ENCODE data around the gene SH2D4B. TPM values are rescaled to one million over a fixed set of nuclear protein-coding genes. Genes with fewer than 3 reads are reported as not detected.

The SH2D4B gene
- total RNA-seq, 4 donors from 2014 or later, result 0.13 TPM; not detected in 3

GRCh38 chr10:80612261-80612660 is 74.6 kb downstream of the SH2D4B start:
- intact Hi-C loops (cut with DNase I), result no loop called here
- Histone ChIP-seq H3K4me1 (peaks cover 0 to 10% (median 0%) of the 10 kb centered on the region in 3 donors), H3K36me3 (no peaks in the 10 kb centered on the region), H3K4me3 (no peak overlapping the region), H3K27ac (no peak overlapping the region), H3K27me3 (no peaks in the 10 kb centered on the region), H3K9me3 (no peaks in the 10 kb centered on the region)
- 18 to 47% methylated on average over 3 of the region's 3 CpGs for WGBS, 2 donors
- DNase-seq, result no peak
- TF ChIP-seq, protein P1, sequence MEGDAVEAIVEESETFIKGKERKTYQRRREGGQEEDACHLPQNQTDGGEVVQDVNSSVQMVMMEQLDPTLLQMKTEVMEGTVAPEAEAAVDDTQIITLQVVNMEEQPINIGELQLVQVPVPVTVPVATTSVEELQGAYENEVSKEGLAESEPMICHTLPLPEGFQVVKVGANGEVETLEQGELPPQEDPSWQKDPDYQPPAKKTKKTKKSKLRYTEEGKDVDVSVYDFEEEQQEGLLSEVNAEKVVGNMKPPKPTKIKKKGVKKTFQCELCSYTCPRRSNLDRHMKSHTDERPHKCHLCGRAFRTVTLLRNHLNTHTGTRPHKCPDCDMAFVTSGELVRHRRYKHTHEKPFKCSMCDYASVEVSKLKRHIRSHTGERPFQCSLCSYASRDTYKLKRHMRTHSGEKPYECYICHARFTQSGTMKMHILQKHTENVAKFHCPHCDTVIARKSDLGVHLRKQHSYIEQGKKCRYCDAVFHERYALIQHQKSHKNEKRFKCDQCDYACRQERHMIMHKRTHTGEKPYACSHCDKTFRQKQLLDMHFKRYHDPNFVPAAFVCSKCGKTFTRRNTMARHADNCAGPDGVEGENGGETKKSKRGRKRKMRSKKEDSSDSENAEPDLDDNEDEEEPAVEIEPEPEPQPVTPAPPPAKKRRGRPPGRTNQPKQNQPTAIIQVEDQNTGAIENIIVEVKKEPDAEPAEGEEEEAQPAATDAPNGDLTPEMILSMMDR (IDR thresholded peaks at IDR 0.05), result no peak
- TF ChIP-seq POLR2A (IDR thresholded peaks at IDR 0.05), result no peak

DNA sequence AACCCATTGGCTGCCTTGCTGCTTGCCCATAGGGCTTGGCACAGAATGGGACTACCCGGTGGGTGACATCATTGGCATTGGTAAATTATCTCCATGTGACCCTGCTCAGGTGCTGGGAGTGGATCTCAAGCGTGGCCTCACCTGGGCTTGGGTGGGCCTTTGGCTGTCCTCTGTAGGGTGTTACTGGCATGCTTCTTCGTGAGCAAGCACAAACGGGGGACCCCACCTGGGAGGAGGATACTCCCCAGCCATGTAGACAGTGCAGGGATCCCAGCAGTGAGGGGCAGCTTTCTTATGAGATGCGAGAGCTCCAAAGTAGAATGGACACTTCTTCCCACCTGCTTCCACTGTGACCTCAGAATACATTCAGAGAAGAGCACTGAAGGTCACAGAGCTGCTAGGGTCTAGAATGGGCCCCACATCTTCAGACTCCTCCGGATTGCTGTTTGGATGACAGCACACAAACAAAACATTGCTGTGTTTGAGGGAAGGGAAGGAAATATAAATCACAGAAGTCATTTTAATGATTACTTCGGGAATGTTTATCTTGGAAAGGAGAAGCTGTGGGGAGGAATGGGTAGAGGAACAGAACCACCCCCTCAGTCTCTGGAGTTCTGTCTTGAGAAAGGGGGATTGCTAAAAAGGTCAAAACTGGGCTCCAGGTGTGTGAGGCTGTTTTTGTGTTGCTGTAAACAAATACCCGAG is 75.9 kb downstream of the SH2D4B start:
- 47 to 61% methylated on average over 4 to 5 of the region's 8 CpGs for WGBS, 2 donors
- Histone ChIP-seq H3K4me1 (peaks cover 0 to 10% (median 0%) of the 10 kb centered on the region in 3 donors), H3K9me3 (no peaks in the 10 kb centered on the region), H3K36me3 (no peaks in the 10 kb centered on the region), H3K27ac (no peak overlapping the region), H3K27me3 (no peaks in the 10 kb centered on the region), H3K4me3 (no peak overlapping the region)
- no peak for DNase-seq
- intact Hi-C loops (cut with DNase I), result no loop called here
- no peak for TF ChIP-seq POLR2A (IDR thresholded peaks at IDR 0.05)
- TF ChIP-seq, protein P1 (IDR thresholded peaks at IDR 0.05), result no peak

DNA sequence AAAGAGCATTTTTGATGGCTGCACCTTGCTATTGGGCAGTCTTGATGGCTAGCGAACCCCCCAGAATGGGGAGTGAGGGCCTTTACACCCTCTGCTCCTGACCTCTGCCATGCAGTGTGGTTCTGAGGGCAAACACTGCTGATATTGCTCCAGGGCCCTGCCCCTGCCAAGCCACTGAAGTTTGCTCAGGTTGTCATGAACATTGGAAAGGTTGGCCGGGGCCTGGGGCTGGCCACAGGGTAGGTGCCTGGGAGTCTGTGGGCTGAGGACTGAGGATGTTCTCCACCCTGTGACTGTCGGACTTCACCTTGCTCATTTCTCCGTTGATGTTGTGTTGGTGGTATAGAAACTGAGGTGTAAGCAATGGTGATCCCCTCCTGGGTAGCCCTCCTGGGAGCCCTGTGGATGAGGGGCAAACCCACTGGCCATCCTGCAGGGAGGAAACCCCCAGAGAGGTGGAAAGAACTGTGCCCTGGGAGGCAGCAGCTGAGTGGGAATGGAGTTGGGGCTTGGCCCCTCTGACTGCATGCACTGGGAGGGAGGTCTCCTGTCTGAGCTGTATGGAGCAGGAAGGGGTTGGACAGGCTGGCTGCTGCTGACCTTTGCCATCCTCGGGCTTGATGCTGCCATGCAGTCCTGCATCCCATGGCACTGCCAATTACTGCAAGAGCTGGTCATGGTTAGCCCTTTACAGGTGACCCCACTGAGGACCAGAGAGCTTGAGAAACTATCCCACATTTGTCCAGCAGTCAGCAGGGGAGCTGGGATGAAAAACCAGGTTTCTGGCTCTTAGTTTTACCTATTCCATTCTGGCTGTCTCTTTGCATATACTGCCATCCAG is 77.1 kb downstream of the SH2D4B start:
- Histone ChIP-seq H3K27me3 (no peaks in the 10 kb centered on the region), H3K36me3 (no peaks in the 10 kb centered on the region), H3K4me3 (no peak overlapping the region), H3K27ac (no peak overlapping the region), H3K9me3 (no peaks in the 10 kb centered on the region), H3K4me1 (peaks cover 0 to 10% (median 0%) of the 10 kb centered on the region in 3 donors)
- no peak for TF ChIP-seq POLR2A (IDR thresholded peaks at IDR 0.05)
- DNase-seq, result no peak
- intact Hi-C loops (cut with DNase I), result no loop called here
- WGBS, 2 donors, result 89 to 100% methylated on average over 1 to 2 of the region's 5 CpGs

DNA sequence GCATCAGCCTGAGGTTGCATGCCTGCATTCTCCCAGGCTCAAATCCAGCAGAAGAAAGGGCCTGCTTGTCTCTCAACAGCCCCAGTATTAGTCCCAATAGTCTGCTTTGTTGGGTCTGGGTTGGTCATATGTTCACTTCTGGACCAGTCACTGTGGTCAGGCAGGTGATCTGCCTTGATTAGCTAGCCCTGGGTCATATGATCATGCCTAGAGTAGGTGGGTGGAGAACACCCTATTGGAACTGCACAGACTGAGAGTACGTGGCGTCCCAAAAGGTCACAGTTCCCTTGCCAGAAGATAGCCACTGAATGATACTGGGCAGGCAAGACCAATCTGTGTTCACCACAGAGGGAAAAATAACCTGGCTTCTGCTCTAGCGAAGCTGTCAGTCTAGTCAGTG is 80.1 kb downstream of the SH2D4B start:
- Histone ChIP-seq H3K4me1 (no peaks in the 10 kb centered on the region), H3K36me3 (no peaks in the 10 kb centered on the region), H3K27ac (no peak overlapping the region), H3K27me3 (no peaks in the 10 kb centered on the region), H3K4me3 (no peak overlapping the region), H3K9me3 (no peaks in the 10 kb centered on the region)
- intact Hi-C loops (cut with DNase I), result no loop called here
- 82 to 100% methylated on average over 1 to 3 of the region's 3 CpGs for WGBS, 2 donors
- no peak for TF ChIP-seq POLR2A (IDR thresholded peaks at IDR 0.05)
- TF ChIP-seq, protein P1 (IDR thresholded peaks at IDR 0.05), result no peak
- no peak for DNase-seq

DNA sequence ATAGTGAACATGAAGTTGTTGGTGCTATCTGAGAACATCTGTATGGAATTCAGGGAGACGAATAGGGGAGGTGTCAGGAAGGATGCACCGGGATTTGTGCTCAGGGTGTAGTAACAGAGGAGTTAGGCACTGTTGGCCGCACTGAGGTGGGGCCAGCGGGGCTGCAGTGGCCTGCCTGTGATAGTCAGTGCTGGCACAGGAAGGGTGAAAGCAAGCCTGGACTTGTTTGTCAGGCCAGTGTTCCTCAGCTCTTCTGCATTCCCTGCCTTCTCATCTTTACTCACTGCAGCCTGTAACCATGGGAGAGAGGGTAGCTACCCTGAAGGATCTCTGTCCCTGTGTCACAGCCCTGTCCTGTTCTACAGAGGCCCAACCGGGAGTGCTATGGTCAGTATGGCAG is 81.3 kb downstream of the SH2D4B start:
- Histone ChIP-seq H3K27me3 (no peaks in the 10 kb centered on the region), H3K4me3 (no peak overlapping the region), H3K27ac (no peak overlapping the region), H3K36me3 (no peaks in the 10 kb centered on the region), H3K9me3 (no peaks in the 10 kb centered on the region), H3K4me1 (no peaks in the 10 kb centered on the region)
- WGBS, 2 donors, result 64 to 85% methylated on average over 4 of the region's 5 CpGs
- intact Hi-C loops (cut with DNase I), result no loop called here
- TF ChIP-seq, protein P1 (IDR thresholded peaks at IDR 0.05), result no peak
- no peak for TF ChIP-seq POLR2A (IDR thresholded peaks at IDR 0.05)
- no peak for DNase-seq

All from esophagus squamous epithelium (tissue), 5 donors.